Esophagus muscularis mucosa (tissue), 3 donors: ENCODE data around the gene RGS3.

Source experiments
- POLR2A ChIP-seq: fragments of 450-650 bp; IDR thresholded peaks from one replicate; pipeline ENCODE4 v1.6.1; 2017; ENCODE audit warnings: antibody characterized with exemption, moderate library complexity, mild to moderate bottlenecking, low read depth
- POLR2AphosphoS5 ChIP-seq, 2 donors: sonication (generic); formaldehyde crosslinking; IDR thresholded peaks; one replicate each; pipeline ENCODE4 v1.6.1; 2017; ENCODE audit warnings: antibody characterized with exemption in 2 of 2
- TF ChIP-seq, protein P1 (sequence below), 3 experiments: fragments of 200-600 bp in 2 of 3; fragments of 450-650 bp in 1 of 3; sonication (generic) in 2 of 3; IDR thresholded peaks; one replicate each; pipeline ENCODE4 v1.5.1; 2017 to 2019; ENCODE audit warnings: antibody characterized with exemption in 3 of 3, mild to moderate bottlenecking in 2 of 3, moderate library complexity in 1 of 3

DNA sequence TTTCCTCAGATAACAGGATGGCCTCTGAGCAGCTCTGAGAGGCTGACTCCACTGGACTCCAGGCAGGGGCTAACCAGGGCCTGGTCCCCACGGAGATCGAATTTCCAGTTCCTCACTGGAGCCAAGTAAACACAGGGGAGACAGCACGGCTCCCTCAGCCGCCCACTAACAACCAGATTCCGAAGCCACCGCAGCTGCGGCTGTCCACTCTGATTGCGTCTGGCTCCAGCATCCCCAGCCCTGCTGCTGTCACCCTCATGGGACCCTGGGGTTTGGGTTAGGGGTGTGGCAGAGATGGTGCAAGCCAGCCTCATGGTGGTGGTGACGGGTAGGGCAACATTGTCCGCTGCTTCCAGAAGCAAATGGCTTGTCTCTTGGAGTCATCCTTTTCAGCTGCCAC, 172.6 kb downstream of the RGS3 start:
- TF ChIP-seq, protein P1, sequence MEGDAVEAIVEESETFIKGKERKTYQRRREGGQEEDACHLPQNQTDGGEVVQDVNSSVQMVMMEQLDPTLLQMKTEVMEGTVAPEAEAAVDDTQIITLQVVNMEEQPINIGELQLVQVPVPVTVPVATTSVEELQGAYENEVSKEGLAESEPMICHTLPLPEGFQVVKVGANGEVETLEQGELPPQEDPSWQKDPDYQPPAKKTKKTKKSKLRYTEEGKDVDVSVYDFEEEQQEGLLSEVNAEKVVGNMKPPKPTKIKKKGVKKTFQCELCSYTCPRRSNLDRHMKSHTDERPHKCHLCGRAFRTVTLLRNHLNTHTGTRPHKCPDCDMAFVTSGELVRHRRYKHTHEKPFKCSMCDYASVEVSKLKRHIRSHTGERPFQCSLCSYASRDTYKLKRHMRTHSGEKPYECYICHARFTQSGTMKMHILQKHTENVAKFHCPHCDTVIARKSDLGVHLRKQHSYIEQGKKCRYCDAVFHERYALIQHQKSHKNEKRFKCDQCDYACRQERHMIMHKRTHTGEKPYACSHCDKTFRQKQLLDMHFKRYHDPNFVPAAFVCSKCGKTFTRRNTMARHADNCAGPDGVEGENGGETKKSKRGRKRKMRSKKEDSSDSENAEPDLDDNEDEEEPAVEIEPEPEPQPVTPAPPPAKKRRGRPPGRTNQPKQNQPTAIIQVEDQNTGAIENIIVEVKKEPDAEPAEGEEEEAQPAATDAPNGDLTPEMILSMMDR (IDR thresholded peaks at IDR 0.05) = no peak
- TF ChIP-seq POLR2A (no peak), POLR2AphosphoS5 (IDR thresholded peaks at IDR 0.05) (no peak)
